HL-60/S4 treated with retinoic acid at 250 ng/mL for 4 days and 3 days (cell line): ENCODE results near the gene SMTNL1.

ENCODE experiments used
- in situ Hi-C: fragments of 300-500 bp; cut with MboI; formaldehyde crosslinking; loops from 2 replicates; pipeline ENCODE4 v1.7.0; 2022; ENCODE audit warnings: low sequenced_read_pairs

Gene SMTNL1

GRCh38 chr11:57543593-57543992, 6.2 kb downstream of the SMTNL1 start:
- in situ Hi-C loops = no loop called here

DNA sequence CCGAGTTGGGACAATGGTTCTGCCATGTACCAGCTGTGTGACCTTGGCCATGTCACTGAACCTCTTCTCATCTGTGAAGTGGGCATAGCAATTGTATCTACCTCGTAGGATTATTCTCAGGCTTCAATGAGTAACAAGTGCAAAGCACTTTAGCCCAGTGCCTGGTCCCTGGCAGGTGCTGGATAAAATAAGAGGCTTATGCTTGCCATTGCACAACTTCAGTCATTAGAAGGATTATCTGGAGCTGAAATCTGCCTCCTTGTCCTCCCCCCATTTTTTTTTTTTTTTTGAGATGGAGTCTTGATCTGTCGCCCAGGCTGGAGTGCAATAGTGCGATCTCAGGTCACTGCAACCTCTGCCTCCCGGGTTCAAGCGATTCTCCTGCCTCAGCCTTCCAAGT, 7.2 kb downstream of the SMTNL1 start:
- in situ Hi-C loops = no loop called here

GRCh38 chr11:57545883-57546282, 8.5 kb downstream of the SMTNL1 start:
- in situ Hi-C loops = no loop called here

GRCh38 chr11:57546451-57546850, 9.1 kb downstream of the SMTNL1 start:
- in situ Hi-C loops = no loop called here

DNA sequence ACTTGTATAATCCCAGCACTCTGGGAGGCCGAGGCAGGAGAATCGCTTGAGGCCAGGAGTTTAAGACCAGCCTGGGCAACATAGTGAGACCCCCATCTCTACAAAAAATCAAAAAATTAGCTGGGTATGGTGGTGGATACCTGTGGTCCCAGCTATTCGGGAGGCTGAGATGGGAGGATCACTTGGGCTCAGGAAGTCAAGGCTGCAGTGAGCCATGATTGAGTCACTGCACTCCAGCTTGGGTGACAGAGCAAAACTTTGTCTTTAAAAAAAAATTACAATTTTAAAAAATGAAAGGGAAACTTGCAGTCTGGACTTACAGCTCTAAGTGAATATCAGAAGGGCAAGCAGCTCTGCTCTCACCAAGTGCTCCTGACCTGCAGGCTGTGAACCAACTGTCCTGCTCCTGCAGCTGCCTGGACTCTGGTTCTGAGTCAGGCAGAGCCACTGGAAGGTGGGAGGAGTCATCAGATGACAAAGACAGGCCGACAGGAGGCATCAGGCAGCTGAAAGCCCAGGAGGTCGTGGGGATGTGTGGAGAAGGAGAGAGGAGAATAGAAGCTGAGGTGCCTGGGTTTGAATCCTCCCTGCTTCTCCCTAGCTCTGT, 9.6 kb downstream of the SMTNL1 start:
- in situ Hi-C loops = no loop called here

- in situ Hi-C loops = no loop called here
Measured at GRCh38 chr11:57547854-57548377, 10.5 kb downstream of the SMTNL1 start.

DNA sequence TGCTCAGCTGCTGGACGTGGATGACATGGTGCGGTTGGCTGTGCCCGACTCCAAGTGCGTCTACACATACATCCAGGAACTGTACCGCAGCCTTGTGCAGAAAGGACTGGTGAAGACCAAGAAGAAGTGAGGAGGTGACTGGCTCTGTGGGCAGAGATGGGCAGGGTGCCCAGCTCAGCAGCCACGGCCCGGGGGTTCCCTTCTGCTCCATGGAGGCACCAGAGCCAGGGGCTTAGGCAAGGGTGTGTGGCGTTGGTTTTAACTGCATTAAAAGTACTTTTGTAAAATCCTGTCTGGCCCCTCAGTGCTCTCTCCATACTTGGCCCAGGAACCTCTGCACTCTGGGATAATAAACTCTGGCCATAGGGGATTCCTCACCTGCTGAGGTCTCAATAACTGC, 12.6 kb downstream of the SMTNL1 start:
- in situ Hi-C loops = no loop called here

- in situ Hi-C loops = no loop called here
Measured at GRCh38 chr11:57551941-57552340, 14.5 kb downstream of the SMTNL1 start.

DNA sequence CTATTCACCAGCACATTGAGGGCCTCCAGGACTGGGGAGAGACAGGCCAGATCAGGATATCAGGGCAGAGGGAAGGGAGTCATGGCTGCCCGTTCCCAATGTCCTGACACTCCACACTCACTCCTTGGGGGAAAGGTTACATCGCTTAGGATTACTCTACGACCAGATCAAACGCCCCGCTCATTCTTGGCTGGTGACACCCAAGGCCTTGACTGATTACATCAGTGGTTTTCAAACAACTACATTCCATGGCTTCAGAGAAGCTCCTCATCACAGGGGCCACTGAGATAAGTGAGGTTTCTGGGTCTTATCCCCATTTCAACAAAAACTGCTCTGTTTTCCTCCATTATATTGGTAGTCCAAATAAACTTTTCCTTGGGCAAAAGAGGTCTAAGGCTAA, 15.1 kb downstream of the SMTNL1 start:
- in situ Hi-C loops = no loop called here

- in situ Hi-C loops = no loop called here
Measured at GRCh38 chr11:57555393-57555792, 18.0 kb downstream of the SMTNL1 start.

GRCh38 chr11:57556041-57556440, 18.6 kb downstream of the SMTNL1 start:
- in situ Hi-C loops = no loop called here

DNA sequence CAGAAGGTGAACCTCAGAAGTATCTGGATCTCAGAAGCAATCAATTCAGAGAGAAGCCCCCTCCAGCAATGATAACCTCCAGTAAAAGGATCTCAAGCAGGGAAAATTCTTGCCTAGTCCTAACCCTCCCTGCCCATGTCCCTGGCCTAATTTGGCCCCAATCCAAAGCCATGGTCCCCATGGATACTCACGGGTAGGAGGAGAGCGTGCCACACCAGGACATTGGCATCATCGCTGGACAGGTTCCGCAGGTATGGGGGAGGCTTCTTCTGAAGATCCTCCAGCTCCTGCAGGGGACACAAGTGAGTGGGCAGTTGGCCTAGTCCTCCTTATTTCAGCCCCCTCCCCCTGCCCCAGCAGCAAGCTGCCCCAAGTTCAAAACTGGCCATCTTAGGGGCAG, 22.8 kb downstream of the SMTNL1 start:
- in situ Hi-C loops = no loop called here

GRCh38 chr11:57562596-57562995, 25.2 kb downstream of the SMTNL1 start:
- in situ Hi-C loops = no loop called here

DNA sequence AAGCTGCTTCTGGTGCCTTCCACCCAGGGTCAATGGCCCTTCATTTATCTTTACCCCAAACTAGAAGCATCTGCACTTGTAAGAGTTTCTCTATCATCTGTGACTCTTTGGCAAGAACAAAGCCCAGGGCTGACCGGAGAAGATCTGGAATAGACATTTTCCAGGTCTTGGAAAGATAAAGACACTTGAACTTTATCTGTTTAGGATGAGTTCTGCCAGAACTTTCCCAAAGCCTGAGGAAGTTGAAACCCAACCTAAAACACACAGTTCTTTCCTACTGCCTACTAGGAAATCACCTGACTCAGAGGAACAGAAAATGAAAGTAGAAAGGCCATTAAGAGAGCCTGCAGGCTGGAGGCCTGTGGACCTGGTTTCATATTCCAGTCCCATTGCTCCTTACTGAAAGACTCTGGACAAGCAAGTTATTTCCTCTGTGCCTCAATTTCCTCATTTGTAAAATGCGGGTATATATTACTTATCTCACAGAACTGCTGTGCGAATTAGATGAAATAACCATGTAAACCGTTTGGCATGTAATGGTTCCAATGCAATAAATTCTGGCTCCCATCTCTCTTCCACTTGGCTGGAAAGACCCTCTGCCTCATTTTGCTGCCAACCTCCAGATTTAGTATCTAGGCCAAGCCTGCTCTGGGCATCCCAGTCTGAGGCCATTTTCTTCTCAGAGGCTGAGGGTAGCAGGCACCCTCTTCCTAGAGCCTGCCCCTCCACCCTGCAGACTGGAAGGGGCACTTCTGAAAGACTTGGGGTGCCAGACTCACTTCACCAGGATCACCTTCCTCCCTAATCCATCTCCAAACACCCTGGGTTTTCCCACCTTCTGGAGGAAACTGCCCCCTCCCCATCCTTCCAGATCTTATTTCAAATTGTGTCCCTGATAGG, 28.9 kb downstream of the SMTNL1 start:
- in situ Hi-C loops = loop anchor here (5.0 kb wide), 1 partner anchor 76 kb away; no protein-coding TSS in a partner anchor

GRCh38 chr11:57566905-57567514, 29.6 kb downstream of the SMTNL1 start:
- in situ Hi-C loops = loop anchor here (5.0 kb wide), 1 partner anchor 75 kb away; no protein-coding TSS in a partner anchor

GRCh38 chr11:57567515-57568329, 30.3 kb downstream of the SMTNL1 start, which contains the start of gene UBE2L6:
TSS of gene UBE2L6 (minus strand) at chr11:57567672. CDS start at chr11:57567611, 61 bp downstream.
- in situ Hi-C loops = loop anchor here (5.0 kb wide), 1 partner anchor 75 kb away; no protein-coding TSS in a partner anchor

DNA sequence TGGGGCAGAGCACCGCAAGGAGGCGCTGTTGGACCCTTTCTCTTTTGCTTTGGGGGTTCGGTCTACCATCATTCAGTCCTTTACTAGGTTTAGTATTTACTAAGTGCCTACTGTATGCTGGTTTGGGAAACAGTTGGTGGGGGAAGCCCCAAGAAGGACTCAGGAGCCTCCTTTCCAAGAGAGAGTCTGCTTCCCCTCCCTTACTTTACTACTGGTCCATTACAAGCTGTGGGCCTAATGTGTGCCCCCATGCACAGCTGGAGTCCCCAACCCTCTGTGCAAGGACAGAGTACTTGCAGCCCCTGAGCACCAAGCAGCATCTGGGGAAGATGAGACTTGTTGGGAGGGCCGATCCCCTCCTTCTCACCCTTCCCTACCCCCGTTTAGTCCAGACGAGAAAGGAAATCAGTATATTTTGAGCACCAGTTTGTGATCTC, 31.0 kb downstream of the SMTNL1 start:
- in situ Hi-C loops = loop anchor here (5.0 kb wide), 1 partner anchor 74 kb away; no protein-coding TSS in a partner anchor

DNA sequence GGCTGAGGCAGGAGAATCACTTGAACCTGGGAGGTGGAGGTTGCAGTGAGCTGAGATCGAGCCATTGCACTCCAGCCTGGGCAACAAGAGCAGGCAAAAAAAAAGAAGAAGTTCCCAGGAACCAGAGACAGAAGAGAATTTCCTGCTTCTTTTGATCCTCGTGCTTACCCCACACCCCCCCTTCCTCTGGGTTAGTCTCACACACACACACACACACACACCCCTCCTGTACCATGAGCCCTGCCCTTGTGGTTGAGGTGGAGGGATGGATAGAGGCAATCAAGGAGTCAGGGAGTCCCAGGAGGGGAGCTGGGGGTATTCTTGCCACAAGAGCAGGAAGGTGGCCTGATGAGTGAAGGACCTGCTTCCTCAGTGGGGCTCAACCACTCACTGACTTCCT, 34.2 kb downstream of the SMTNL1 start:
- in situ Hi-C loops = no loop called here

DNA sequence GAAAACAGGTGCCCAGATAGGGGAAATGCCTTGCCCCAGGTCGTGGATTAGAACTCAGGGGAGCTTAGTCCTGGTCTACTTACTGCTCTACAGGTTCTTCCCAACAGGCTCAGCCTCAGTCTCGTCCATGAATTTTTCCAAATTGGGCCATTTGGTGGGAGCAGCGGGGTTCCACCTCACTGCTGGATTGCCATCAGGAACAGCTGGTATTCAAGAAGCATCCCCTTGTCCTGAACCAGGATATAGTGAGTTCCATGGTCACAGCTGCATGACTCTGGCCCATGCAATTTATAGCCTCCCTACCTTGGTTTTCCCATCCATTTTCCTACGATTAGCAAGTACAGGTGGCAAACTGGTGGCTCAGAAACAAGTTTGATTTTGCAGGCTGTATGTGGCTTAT, 36.7 kb downstream of the SMTNL1 start:
- in situ Hi-C loops = no loop called here

GRCh38 chr11:57584341-57584740, 46.9 kb downstream of the SMTNL1 start:
- in situ Hi-C loops = no loop called here
